ENCODE results near the gene RNF214.
"Not testable (repeated sequence)": the region's sequence is repeated elsewhere in the genome, so short reads cannot be mapped to it uniquely, and the experiment has no call there.

Gene RNF214

DNA sequence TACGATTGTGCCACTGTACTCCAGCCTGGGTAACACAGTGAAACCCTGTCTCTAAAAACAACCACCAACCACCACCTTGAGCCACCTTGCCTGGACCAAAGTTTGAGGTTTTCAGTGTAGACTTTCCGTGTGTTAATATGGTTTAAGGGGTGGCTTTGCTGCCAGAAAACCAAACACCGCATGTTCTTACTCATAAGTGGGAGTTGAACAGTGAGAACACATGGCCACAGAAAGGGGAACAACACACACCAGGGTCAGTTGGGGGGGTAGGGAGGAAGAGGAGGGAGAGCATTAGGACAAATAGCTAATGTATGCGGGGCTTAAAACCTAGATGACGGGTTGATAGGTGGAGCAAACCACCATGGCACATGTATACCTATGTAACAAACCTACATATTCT, 39.7 kb downstream of the RNF214 start:
- DNase-seq (ENCODE audit: low read depth); H3K4me3 ChIP-seq (ENCODE audit: low read depth, low read length): not testable (repeated sequence)

DNA sequence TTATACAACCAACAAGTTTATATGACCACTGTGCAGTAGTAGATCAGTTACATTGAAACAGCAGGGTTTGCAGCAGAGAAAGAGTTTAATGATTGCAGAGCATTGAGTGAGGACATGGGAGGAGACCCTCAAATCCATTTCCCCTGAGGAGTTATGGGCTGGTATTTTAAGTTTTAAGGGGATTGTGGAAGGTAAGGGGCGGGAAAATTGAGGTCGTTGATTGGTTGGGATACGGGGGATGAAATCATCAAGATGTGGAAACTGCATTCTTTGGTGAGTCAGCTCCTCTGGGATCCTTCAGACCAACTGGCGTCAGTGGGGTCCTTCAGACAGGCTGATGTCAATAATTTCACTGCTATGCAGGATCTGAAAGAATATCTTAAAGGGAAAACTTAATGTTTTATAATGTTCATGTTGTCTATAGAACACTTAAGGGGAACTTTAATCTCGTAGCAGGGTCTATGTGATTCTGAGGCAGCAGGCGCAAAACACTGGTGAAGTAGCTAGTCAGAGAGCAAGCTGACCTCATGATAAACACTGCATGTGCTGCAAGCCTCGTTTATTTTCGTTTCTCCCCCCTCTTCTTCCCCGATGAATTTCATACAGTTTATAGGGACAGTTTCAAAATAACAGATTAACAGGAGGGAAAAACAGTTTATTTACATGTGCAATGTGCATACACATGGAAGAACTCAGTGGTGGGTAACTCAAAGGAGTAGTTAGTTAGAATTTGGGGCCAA, 41.2 kb downstream of the RNF214 start:
- peak; percentile 85 for DNase-seq (ENCODE audit: low read depth)
- no peak overlapping the region for H3K4me3 ChIP-seq (ENCODE audit: low read depth, low read length)

DNA sequence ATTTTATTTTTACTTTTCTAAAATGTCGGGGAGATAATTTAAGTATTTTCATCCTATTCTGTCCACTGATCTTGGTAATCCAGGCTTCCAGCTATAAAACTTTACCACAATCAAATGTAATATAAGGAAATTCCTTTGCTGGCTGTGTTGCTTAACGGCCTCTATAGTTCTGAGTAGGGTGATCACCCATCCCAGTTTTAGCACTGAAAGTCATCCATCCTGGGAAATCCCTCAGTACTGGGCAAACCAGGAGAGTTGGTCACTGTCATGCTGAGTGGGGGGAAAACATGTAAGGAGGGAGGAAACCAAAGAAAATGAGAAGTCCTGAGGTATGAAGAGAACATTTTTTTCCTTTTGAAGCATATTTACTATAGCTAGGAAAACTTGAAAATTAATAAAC, 45.9 kb downstream of the RNF214 start:
- no peak for DNase-seq (ENCODE audit: low read depth)
- H3K4me3 ChIP-seq (ENCODE audit: low read depth, low read length) = no peak overlapping the region

GRCh38 chr11:117279711-117280376, 47.4 kb downstream of the RNF214 start:
- no peak for DNase-seq (ENCODE audit: low read depth)
- H3K4me3 ChIP-seq (ENCODE audit: low read depth, low read length) = no peak overlapping the region

DNA sequence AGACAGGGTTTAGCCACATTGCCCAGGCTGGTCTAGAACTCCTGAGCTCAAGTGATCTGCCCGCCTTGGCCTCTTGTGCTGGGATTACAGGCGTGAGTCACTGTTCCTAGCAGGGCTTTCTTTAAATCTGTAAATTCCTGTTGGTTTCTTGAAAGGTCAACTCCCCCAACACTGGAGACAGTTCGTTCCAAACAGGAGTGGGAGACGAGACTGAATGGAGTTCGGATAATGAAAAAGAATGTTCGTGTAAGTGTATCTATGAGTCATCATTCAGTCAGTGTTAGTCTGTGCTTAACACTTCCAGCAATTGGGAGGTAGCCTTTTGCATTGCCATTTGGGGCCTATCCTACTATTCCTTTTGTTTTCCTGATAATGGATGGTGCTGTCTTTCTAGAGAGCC, 48.7 kb downstream of the RNF214 start:
- H3K4me3 ChIP-seq (ENCODE audit: low read depth, low read length) = no peak overlapping the region
- DNase-seq (ENCODE audit: low read depth) = peak; percentile 92

DNA sequence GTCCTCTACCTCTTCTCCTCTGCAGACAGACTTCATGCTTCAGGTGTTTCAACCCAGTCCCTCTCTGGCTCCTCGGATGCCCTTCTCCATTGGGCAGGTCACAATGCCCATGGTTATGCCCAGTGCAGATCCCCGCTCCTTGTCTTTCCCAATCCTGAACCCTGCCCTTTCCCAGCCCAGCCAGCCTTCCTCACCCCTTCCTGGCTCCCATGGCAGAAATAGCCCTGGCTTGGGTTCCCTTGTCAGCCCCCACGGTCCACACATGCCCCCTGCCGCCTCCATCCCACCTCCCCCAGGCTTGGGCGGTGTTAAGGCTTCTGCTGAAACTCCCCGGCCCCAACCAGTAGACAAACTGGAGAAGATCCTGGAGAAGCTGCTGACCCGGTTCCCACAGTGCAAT, 49.4 kb downstream of the RNF214 start:
- DNase-seq (ENCODE audit: low read depth) = no peak
- H3K4me3 ChIP-seq (ENCODE audit: low read depth, low read length) = no peak overlapping the region

- DNase-seq (ENCODE audit: low read depth) = no peak
- H3K4me3 ChIP-seq (ENCODE audit: low read depth, low read length) = no peak overlapping the region
Measured at GRCh38 chr11:117282956-117283355, 50.5 kb downstream of the RNF214 start.

DNA sequence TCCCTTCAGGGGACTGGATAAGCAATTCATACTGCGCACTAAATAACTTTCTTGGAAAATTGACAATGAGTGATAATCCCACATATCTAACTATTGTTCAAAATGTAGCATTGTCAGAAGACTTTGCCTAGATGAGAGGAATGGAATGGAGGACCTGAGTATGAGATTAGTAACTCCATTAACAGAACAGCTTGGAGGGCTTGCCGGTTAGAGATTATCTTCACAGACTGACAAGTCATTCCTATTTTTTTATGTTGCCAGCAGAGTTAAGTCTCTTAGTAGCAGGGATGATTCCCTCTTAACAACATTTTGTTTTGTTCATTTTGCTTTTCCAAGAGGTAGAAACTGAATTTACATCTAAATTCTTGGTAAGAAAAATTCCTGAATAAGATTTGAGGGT, 51.6 kb downstream of the RNF214 start:
- no peak for DNase-seq (ENCODE audit: low read depth)
- no peak overlapping the region for H3K4me3 ChIP-seq (ENCODE audit: low read depth, low read length)

DNA sequence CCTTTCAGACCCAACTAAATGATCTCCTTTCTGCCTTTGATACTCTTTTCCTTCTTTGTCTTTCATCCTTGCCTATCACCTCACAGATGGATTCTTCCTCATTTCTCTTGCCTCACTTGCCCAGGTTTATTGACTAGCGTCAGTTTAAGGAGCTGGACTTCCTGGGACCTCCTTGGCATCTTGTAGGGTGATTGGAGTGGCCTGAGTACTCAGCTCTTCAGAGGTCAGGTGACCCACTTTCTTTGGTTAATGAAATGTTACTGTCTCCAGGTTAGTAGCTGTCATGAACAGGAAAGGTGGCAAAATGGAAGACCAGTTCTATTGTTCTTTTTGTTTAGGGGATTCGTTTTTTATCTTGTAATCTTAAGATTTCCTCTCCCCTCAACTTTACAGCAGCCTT, 54.1 kb downstream of the RNF214 start:
- H3K4me3 ChIP-seq (ENCODE audit: low read depth, low read length) = no peak overlapping the region
- no peak for DNase-seq (ENCODE audit: low read depth)

DNA sequence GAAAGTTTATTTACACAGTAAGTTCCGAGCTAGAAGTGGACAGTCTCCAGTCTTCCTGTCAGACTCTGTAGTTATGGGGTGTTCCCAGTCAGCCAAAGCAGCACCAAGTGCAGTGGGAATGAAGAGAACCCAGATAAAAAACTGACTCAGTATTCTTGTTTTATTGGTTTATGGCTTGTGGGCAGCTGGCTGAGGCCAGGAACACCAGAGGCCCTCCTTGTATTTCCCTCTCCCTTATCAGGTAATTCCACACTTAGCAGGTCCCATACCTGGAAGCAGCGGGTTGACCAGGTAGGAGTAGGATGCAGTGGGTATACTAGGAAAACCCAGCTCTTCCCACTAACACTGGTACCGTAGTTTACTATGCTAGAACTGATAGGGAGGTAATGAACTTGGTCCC, 55.2 kb downstream of the RNF214 start:
- DNase-seq (ENCODE audit: low read depth) = no peak
- no peak overlapping the region for H3K4me3 ChIP-seq (ENCODE audit: low read depth, low read length)

GRCh38 chr11:117289795-117290194, 57.3 kb downstream of the RNF214 start:
- no peak overlapping the region for H3K4me3 ChIP-seq (ENCODE audit: low read depth, low read length)
- no peak for DNase-seq (ENCODE audit: low read depth)

- H3K4me3 ChIP-seq (ENCODE audit: low read depth, low read length) = no peak within 1 kb of the TSS
- DNase-seq (ENCODE audit: low read depth) = no peak
Measured at GRCh38 chr11:117290809-117291396, 58.4 kb downstream of the RNF214 start, which contains the start of gene BACE1-AS. TSS of gene BACE1-AS (plus strand) at chr11:117291346.

DNA sequence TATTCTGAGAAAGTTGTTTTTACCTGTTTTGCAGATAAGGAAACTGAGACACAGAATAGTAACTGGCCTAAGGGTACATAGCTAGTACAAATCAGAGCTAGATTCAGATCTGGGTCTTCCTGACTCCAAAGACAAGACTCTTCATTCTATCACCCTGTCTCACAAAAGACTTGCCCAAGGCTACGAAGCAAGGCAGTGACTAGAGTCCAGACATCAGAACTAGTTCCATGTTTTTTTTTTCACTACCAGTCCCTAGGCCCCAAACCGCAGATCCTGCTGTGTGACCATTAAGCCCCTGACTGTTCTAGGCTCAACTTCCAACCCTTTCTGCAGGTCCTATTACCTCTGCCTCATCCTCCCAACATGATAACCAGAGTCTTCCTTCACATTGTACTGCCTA, 60.1 kb downstream of the RNF214 start:
- no peak overlapping the region for H3K4me3 ChIP-seq (ENCODE audit: low read depth, low read length)
- DNase-seq (ENCODE audit: low read depth) = no peak

- no peak for DNase-seq (ENCODE audit: low read depth)
- no peak overlapping the region for H3K4me3 ChIP-seq (ENCODE audit: low read depth, low read length)
Measured at GRCh38 chr11:117295438-117296137, 63.1 kb downstream of the RNF214 start.

- H3K4me3 ChIP-seq (ENCODE audit: low read depth, low read length) = no peak overlapping the region
- DNase-seq (ENCODE audit: low read depth) = no peak
Measured at GRCh38 chr11:117296881-117297280, 64.4 kb downstream of the RNF214 start.

- no peak for DNase-seq (ENCODE audit: low read depth)
- no peak overlapping the region for H3K4me3 ChIP-seq (ENCODE audit: low read depth, low read length)
Measured at GRCh38 chr11:117298195-117298594, 65.7 kb downstream of the RNF214 start.

GRCh38 chr11:117299351-117300282, 67.1 kb downstream of the RNF214 start:
- DNase-seq (ENCODE audit: low read depth) = no peak
- no peak overlapping the region for H3K4me3 ChIP-seq (ENCODE audit: low read depth, low read length)

GRCh38 chr11:117300283-117300663, 67.8 kb downstream of the RNF214 start:
- H3K4me3 ChIP-seq (ENCODE audit: low read depth, low read length) = no peak overlapping the region
- DNase-seq (ENCODE audit: low read depth) = no peak

GRCh38 chr11:117300773-117301172, 68.3 kb downstream of the RNF214 start:
- no peak for DNase-seq (ENCODE audit: low read depth)
- no peak overlapping the region for H3K4me3 ChIP-seq (ENCODE audit: low read depth, low read length)
